DMS153 treated with DMSO at 0.1 percent for 48 hours (cell line): ENCODE data around the gene TICAM2.
A peak's percentile ranks its signal among the peaks of the same experiment; 100 is the strongest.

Source experiments
- DNase-seq: peaks from one replicate; lab custom pipeline; 2025; ENCODE audit not compliant: unreplicated experiment; lab: John Stamatoyannopoulos, UW

The TICAM2 gene

GRCh38 chr5:115611873-115612272 is 9.6 kb upstream of the TICAM2 start:
- no peak for DNase-seq

DNA sequence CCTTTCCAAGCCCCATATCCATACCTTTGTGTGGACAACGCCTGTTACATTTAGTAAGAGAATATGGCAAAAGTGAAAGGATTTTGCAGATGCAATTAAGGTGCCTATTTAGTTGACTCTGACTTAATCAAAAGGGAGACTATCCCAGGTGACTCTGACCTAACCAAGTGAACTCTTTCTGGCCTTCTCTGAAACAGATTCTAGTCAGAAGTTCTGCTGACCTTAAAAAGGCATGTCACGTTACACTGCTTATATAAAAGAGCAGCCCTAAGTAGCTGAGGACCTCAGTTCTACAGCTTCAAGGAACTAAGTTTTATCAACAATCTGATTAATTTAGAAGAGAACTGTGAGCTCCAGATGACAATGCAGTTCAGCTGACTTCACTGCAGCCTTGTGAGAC is 5.7 kb upstream of the TICAM2 start:
- no peak for DNase-seq

DNA sequence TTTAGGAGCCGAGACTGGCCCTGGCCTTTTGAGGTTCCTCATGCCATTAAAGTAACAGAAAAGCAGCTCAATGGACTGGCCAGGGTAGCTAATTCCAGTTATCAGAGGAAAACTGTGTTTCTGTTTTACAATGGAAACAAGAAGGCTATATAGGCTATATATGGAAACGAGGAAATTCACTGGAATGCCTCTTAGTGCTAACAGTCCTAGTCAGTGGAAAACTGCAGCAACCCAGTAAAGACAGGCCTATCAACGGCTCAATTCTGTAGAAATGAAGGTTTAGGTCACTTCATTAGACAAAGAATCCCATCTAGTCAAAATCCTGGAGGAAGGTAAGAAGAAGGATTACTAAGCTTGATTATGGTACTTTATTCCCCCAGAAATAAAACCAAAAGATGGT is 3.2 kb upstream of the TICAM2 start:
- DNase-seq = no peak

- DNase-seq = no peak
These were observed 379 bp upstream of the TICAM2 start for GRCh38 chr5:115602591-115603125.

- no peak for DNase-seq
These were observed 1.5 kb downstream of the TICAM2 start for GRCh38 chr5:115600766-115601165.

GRCh38 chr5:115599924-115600323 is 2.4 kb downstream of the TICAM2 start:
- no peak for DNase-seq

DNA sequence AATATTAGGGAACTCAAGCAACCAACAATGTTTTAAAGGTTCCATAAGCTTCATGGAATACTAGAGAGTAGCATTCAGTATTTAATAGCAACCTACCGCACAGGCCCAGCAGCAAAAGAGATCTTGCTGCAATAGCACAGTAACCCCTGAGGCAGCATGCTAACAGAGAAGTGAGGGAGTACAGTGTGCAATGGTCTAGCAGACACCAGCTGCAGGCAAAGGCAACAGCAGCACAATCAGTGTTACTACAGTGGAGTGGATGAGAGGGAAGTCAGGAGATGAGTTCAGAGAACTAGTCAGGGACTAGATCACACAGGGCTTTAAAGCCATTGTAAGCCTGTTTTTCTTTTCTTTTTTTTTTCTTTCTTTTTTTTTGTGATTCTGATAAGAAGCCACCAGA is 2.8 kb downstream of the TICAM2 start:
- no peak for DNase-seq

DNA sequence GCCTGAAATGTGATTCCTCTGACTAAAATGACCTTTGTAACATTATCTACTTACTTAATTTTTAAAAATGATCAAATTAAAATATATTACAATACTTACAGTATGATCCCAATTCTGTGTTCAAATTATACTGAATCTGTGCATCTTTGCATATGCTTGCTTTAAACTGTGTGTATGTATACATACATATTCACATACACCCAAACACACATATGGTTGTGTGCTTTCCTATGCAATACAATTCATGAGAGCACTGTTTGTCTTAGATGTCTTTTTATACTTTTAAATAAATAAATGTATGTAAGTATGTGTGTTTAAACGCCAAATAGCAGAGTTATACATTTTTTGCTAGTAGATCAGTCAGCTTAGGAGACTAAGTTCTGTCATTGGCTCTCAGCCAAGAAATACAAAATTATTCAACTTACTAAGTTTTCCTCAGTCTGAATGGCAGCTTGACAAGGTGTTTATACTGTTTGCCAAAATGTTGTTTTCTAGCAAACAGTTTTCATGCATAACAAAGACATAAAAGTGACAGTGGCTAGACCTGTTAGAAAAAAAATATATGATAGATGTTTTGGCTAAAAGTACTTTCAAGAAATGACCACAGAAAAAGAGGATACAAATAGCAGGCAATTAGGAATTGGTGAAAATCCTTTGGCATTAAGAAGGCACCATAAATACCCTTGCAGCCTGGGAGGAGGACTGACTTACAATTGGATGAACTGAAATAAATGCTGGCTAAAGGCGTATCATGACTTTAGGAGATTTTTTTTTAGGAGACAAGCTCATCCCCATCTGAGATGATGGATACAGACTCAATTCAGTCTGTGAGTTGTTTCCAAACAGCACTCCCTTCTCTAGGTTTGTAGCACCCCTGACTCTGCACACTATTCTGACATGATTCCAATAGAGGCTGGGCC is 7.9 kb downstream of the TICAM2 start:
- DNase-seq = no peak

GRCh38 chr5:115589043-115589442 is 13.2 kb downstream of the TICAM2 start:
- no peak for DNase-seq

DNA sequence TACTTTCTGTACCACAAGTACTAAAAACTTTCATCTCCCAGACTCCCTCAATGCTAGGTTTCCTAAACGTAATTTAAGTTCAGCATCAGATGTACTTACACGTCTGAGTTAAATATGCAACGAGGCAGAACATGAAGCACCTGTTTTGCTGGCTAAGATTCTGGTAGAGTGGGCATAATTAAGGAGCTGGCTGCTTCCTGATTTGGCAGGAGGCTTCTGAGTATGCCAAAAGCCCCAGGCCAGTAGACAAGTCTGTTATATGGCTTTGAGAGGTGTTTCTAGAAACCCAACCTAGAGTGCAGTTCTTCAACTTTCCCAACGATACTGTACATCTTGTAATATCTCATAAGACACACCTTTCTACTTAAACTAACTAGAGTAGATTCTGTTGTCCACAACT is 13.6 kb downstream of the TICAM2 start:
- no peak for DNase-seq

- peak; percentile 2 for DNase-seq
These were observed 15.6 kb downstream of the TICAM2 start for GRCh38 chr5:115586525-115587146.

GRCh38 chr5:115585265-115585664 is 17.0 kb downstream of the TICAM2 start:
- no peak for DNase-seq

- no peak for DNase-seq
These were observed 17.8 kb downstream of the TICAM2 start for GRCh38 chr5:115584501-115584900.

GRCh38 chr5:115583474-115583873 is 18.8 kb downstream of the TICAM2 start:
- DNase-seq = no peak

DNA sequence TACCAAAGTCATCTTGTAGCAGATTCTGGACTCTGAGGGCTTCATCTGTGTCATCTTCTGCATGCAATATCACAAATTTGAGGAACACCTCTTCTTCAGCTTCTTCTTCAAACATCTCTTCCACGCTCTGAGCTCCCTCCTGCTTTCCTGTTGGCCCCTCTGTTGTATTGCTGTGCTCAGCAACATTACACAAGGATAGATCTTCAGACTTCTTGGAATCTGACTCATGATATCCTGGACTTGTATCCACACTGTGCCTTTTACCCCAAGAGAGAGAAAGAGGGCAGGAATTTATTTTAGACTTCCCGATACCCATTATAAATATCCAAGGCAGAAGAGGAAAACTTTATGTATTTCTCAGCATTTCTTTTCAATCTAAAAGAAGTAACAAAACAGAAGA is 21.3 kb downstream of the TICAM2 start:
- no peak for DNase-seq

- no peak for DNase-seq
These were observed 22.5 kb downstream of the TICAM2 start for GRCh38 chr5:115579747-115580173.

- DNase-seq = no peak
These were observed 23.1 kb downstream of the TICAM2 start for GRCh38 chr5:115579216-115579615.

- no peak for DNase-seq
These were observed 23.6 kb downstream of the TICAM2 start for GRCh38 chr5:115578657-115579056.

- DNase-seq = no peak
These were observed 24.5 kb downstream of the TICAM2 start for GRCh38 chr5:115577741-115578140.

GRCh38 chr5:115577329-115577728 is 24.9 kb downstream of the TICAM2 start:
- no peak for DNase-seq

DNA sequence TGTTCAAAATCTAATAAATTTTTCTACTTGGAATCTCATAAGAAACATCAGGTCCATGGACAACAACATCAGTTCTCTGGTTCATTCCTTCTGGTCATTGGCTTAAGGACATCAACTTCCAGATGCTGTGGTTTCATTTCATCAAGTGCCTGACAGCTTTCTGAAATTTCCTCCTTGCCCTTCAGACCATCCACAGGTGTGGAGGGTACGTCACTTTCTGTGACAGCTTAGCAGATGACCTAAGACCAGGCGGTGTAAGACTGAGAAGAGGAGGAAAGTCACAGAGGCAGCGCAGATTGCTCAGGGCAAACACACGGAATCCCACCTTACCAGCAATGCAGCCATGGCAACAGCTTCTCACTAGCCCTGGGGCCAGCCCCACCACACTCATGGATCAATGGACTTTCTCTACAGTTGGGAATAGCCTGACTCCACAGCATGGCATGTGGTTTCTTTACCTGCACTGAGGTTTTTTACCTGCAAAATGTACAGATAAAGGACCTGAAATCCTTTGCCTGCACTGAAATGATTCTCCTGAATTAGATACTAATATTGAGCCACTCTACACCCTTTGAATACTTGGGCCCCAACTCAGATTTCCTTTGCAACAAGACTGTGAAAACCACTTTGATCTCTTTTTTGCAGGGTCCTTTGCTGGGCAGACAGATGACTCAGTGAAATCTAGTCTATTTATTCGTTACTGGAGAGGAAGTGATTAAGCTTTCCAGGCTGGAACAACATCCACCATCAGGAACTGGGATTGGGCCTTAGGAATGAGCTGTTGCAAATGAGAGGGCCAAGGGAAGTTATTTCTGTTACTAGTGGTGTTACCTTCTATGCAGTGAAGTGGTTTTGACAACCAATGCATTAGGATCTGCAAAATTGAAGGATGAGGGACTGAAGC is 26.9 kb downstream of the TICAM2 start:
- no peak for DNase-seq
